Breast epithelium (tissue), 4 donors: ENCODE measurements around the gene TMEM82. TPM values are rescaled to one million over a fixed set of nuclear protein-coding genes. Genes with fewer than 3 reads are reported as not detected.

Source experiments
- DNase-seq, 2 donors: peaks; one replicate each; pipeline ENCODE4 v3.0.0-alpha.2; 2019; ENCODE audit warnings: low spot score in 2 of 2
- H3K27ac ChIP-seq, 2 donors: fragments of 200-600 bp; sonication (generic) in 1 of 2; one replicate each; pipeline ENCODE4 v1.5.1; 2016 to 2019; ENCODE audit warnings: mild to moderate bottlenecking in 1 of 2
- H3K27me3 ChIP-seq, 2 donors: fragments of 200-600 bp; sonication (generic) in 1 of 2; one replicate each; pipeline versions ENCODE4 v1.5.1 to v1.6.0; 2017 to 2019; ENCODE audit warnings: control low read depth in 1 of 2, mild to moderate bottlenecking in 1 of 2
- H3K36me3 ChIP-seq: fragments of 200-600 bp; one replicate; pipeline ENCODE4 v1.5.1; 2019
- H3K4me1 ChIP-seq, 2 donors: fragments of 200-600 bp; sonication (generic); one replicate each; pipeline ENCODE4 v1.5.1; 2016 to 2019; ENCODE audit warnings: control low read depth in 1 of 2
- H3K4me3 ChIP-seq, 3 donors: fragments of 200-600 bp; sonication (generic); 1 replicate in 2 of 3; 2 replicates in 1 of 3; pipeline ENCODE4 v1.5.1; 2016 to 2019; ENCODE audit warnings: mild to moderate bottlenecking in 3 of 3, moderate library complexity in 2 of 3
- H3K9me3 ChIP-seq, 2 donors: fragments of 200-600 bp; sonication (generic) in 1 of 2; one replicate each; pipeline ENCODE4 v1.5.1; 2016 to 2019; ENCODE audit warnings: control low read depth in 1 of 2
- CTCF ChIP-seq, 3 donors: fragments of 450-650 bp; IDR thresholded peaks; one replicate each; pipeline ENCODE4 v1.5.1; 2016 to 2017; ENCODE audit warnings: antibody characterized with exemption in 3 of 3, mild to moderate bottlenecking in 3 of 3, moderate library complexity in 3 of 3
- POLR2A ChIP-seq: fragments of 450-650 bp; IDR thresholded peaks from one replicate; pipeline ENCODE4 v1.6.1; 2016; ENCODE audit warnings: antibody characterized with exemption, mild to moderate bottlenecking, moderate library complexity
- POLR2AphosphoS5 ChIP-seq, 3 donors: sonication (generic); formaldehyde crosslinking; IDR thresholded peaks; one replicate each; pipeline ENCODE4 v1.6.1; 2017; ENCODE audit warnings: antibody characterized with exemption in 3 of 3
- intact Hi-C: fragments of 100-400 bp; cut with DNase I; formaldehyde crosslinking; loops from one replicate; pipeline ENCODE4 v1.15.1; 2023; ENCODE audit warnings: low total_unique reads
- total RNA-seq, 3 donors: library from RNA; depleted of rRNA; stranded (reverse); fragments of >200 nt; gene quantifications; one replicate each; pipeline ENCODE4 v1.1.0, GENCODE V29; 2016

Gene TMEM82
- total RNA-seq, 3 donors from 2014 or later, result not detected

- no peak for DNase-seq
- TF ChIP-seq POLR2A, result no peak
- no peak for TF ChIP-seq CTCF (IDR thresholded peaks at IDR 0.05)
- TF ChIP-seq POLR2AphosphoS5 (IDR thresholded peaks at IDR 0.05), result no peak
- H3K27me3 ChIP-seq, result no peaks in the 10 kb centered on the region
- no peaks in the 10 kb centered on the region for H3K36me3 ChIP-seq
- no peaks in the 10 kb centered on the region for H3K9me3 ChIP-seq
- H3K4me1 ChIP-seq, result peaks cover 0 to 5% of the 10 kb centered on the region in 2 donors
- intact Hi-C loops, result no loop called here
- H3K27ac ChIP-seq, result no peak overlapping the region
- H3K4me3 ChIP-seq, result no peak overlapping the region
These were observed 35.5 kb upstream of the TMEM82 start for GRCh38 chr1:15706751-15707150.

- no peaks in the 10 kb centered on the region for H3K36me3 ChIP-seq
- no peak overlapping the region for H3K4me3 ChIP-seq
- DNase-seq, result no peak
- TF ChIP-seq POLR2AphosphoS5 (IDR thresholded peaks at IDR 0.05) (no peak), CTCF (IDR thresholded peaks at IDR 0.05) (no peak), POLR2A (no peak)
- no peaks in the 10 kb centered on the region for H3K27me3 ChIP-seq
- intact Hi-C loops, result no loop called here
- no peak overlapping the region for H3K27ac ChIP-seq
- peaks cover 0 to 5% of the 10 kb centered on the region in 2 donors for H3K4me1 ChIP-seq
- no peaks in the 10 kb centered on the region for H3K9me3 ChIP-seq
These were observed 34.9 kb upstream of the TMEM82 start for GRCh38 chr1:15707239-15707925.

GRCh38 chr1:15708486-15709137 is 33.7 kb upstream of the TMEM82 start:
- no peaks in the 10 kb centered on the region for H3K27me3 ChIP-seq
- H3K4me1 ChIP-seq, result no peaks in the 10 kb centered on the region
- intact Hi-C loops, result no loop called here
- no peaks in the 10 kb centered on the region for H3K36me3 ChIP-seq
- no peak for TF ChIP-seq POLR2A
- no peak for TF ChIP-seq POLR2AphosphoS5 (IDR thresholded peaks at IDR 0.05)
- no peak overlapping the region for H3K4me3 ChIP-seq
- no peaks in the 10 kb centered on the region for H3K9me3 ChIP-seq
- DNase-seq, result no peak
- H3K27ac ChIP-seq, result no peak overlapping the region

- Histone ChIP-seq H3K27ac (no peak overlapping the region), H3K4me1 (peaks cover 0 to 1% of the 10 kb centered on the region in 2 donors), H3K36me3 (no peaks in the 10 kb centered on the region), H3K9me3 (no peaks in the 10 kb centered on the region), H3K4me3 (no peak overlapping the region), H3K27me3 (no peaks in the 10 kb centered on the region)
- no peak for DNase-seq
- TF ChIP-seq POLR2AphosphoS5 (IDR thresholded peaks at IDR 0.05) (no peak), CTCF (IDR thresholded peaks at IDR 0.05) (no peak)
- intact Hi-C loops, result no loop called here
These were observed 33.1 kb upstream of the TMEM82 start for GRCh38 chr1:15709226-15709625.

- TF ChIP-seq POLR2A, result no peak
- TF ChIP-seq CTCF (IDR thresholded peaks at IDR 0.05), result no peak
- TF ChIP-seq POLR2AphosphoS5 (IDR thresholded peaks at IDR 0.05), result no peak
- no peak overlapping the region for H3K27ac ChIP-seq
- peaks cover 6% of the 10 kb centered on the region for H3K36me3 ChIP-seq
- no peaks in the 10 kb centered on the region for H3K9me3 ChIP-seq
- H3K4me1 ChIP-seq, result peaks cover 0 to 10% of the 10 kb centered on the region in 2 donors
- intact Hi-C loops, result no loop called here
- H3K27me3 ChIP-seq, result no peaks in the 10 kb centered on the region
- no peak overlapping the region for H3K4me3 ChIP-seq
- DNase-seq, result no peak
These were observed 30.1 kb upstream of the TMEM82 start for GRCh38 chr1:15712168-15712567.
